Fibroblast of pulmonary artery (primary cell): Measurements from ENCODE around the gene ARID1B.

Source experiments
- DNase-seq: peaks from one replicate; pipeline ENCODE4 v3.0.0-alpha.2; 2010; ENCODE audit warnings: low read depth
- H3K4me3 ChIP-seq: replicated peaks from 2 replicates; pipeline ENCODE4 v1.5.1; 2011; ENCODE audit warnings: low read depth, mild to moderate bottlenecking, control low read depth, low read length, moderate library complexity
- TF ChIP-seq, protein P1 (sequence below): IDR thresholded peaks from 2 replicates; pipeline ENCODE4 v1.5.1; 2011; ENCODE audit warnings: mild to moderate bottlenecking, control low read depth, low read length, inconsistent platforms; ENCODE audit errors: missing control alignments

The ARID1B gene

DNA sequence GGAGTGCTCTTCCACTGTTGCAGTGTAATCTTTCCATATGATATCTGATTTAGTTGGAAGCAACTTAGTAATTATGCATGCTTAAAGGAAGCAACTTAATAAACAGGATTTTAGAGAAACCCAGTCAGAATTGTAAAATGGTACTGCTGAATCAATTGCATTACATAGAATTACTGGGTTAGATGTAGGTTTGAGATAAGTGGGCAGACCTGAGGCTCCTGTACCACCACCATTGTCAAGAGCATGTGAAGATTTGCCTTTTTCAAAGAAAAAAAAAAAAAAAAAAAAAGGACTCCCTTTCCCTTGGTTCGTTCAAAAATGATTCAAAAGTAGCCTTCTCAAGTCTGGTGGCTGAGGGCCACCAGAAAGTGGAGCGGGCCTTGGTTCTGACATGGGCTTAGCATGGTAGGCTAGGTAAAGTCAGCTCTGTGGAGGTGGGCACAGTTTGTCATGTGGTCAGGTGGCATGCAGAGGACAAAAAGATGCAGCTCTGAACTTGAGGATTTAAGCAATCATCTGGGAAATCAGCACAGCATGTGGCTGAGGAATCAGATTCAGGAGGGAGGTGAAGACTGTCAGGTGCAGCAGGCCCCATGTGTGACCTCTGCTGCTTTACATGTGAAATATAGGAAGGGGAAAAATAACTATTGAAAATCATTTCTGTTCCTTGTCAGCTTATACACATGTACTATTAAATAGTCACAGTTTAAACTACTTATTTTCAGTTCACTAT lies 32.4 kb downstream of the ARID1B start:
- TF ChIP-seq, protein P1, sequence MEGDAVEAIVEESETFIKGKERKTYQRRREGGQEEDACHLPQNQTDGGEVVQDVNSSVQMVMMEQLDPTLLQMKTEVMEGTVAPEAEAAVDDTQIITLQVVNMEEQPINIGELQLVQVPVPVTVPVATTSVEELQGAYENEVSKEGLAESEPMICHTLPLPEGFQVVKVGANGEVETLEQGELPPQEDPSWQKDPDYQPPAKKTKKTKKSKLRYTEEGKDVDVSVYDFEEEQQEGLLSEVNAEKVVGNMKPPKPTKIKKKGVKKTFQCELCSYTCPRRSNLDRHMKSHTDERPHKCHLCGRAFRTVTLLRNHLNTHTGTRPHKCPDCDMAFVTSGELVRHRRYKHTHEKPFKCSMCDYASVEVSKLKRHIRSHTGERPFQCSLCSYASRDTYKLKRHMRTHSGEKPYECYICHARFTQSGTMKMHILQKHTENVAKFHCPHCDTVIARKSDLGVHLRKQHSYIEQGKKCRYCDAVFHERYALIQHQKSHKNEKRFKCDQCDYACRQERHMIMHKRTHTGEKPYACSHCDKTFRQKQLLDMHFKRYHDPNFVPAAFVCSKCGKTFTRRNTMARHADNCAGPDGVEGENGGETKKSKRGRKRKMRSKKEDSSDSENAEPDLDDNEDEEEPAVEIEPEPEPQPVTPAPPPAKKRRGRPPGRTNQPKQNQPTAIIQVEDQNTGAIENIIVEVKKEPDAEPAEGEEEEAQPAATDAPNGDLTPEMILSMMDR = no peak
- no peak overlapping the region for H3K4me3 ChIP-seq
- no peak for DNase-seq

GRCh38 chr6:156814036-156814581 lies 36.9 kb downstream of the ARID1B start:
- no peak for DNase-seq
- TF ChIP-seq, protein P1 = no peak
- H3K4me3 ChIP-seq = no peak overlapping the region

DNA sequence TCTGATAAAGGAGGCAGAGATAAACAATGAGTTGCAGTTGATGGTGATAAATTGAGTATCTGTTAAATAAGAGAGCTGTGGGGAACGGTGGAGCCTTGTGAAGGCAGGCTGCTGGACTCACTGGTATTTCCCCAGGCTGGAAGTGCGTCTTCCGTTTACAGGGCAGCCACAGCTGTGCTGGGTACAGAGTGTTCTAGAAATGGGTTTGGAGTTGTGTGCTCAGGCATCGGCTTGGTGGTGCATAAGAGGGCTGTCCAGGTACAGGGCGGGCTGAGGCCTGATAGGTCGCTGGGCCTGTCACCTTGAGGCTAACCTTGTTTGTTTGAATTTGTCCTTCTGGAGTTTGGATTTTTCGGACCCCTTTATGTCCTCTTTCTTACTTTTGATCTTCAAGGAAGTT lies 39.3 kb downstream of the ARID1B start:
- peak; percentile 28 for DNase-seq
- H3K4me3 ChIP-seq = no peak overlapping the region
- TF ChIP-seq, protein P1 = no peak

GRCh38 chr6:156820089-156820798 lies 43.1 kb downstream of the ARID1B start:
- H3K4me3 ChIP-seq = no peak overlapping the region
- TF ChIP-seq, protein P1 = no peak
- no peak for DNase-seq

DNA sequence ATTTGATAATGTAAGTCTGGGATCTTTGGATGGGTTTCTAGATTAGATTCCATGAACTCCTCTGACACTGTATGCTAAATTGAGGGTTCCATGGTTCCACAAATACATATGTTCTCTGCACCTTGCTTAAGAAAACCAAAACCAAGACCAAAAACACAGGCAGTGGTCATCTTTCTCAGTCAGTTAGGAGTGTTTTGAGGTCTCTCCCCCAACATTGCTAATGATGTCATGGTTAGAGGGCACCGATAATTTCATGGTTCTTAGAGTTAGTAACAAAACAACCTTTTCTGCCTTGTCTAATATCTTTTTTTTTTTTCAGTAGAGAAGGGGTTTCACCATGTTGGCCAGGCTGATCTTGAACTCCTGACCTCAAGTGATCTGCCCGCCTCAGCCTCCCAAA lies 44.5 kb downstream of the ARID1B start:
- no peak overlapping the region for H3K4me3 ChIP-seq

GRCh38 chr6:156822747-156823206 lies 45.6 kb downstream of the ARID1B start:
- DNase-seq = no peak
- H3K4me3 ChIP-seq = no peak overlapping the region
- TF ChIP-seq, protein P1 = no peak

More for the DNA sequence above, 44.5 kb downstream of the ARID1B start:
- no peak for DNase-seq
- TF ChIP-seq, protein P1 = no peak
